Activated CD4-positive, CD25-positive, alpha-beta regulatory T cell treated with anti-CD3 and anti-CD28 coated beads, Interleukin-2, amount 50 U/mL, for 72 hours (primary cell): Measurements from ENCODE around the gene RAE1.
A peak's percentile ranks its signal among the peaks of the same experiment; 100 is the strongest.
"Not testable (repeated sequence)": the region's sequence is repeated elsewhere in the genome, so short reads cannot be mapped to it uniquely, and the experiment has no call there.

Experiments used
- DNase-seq: peaks from one replicate; pipeline ENCODE4 v3.0.0; 2021

Gene RAE1

DNA sequence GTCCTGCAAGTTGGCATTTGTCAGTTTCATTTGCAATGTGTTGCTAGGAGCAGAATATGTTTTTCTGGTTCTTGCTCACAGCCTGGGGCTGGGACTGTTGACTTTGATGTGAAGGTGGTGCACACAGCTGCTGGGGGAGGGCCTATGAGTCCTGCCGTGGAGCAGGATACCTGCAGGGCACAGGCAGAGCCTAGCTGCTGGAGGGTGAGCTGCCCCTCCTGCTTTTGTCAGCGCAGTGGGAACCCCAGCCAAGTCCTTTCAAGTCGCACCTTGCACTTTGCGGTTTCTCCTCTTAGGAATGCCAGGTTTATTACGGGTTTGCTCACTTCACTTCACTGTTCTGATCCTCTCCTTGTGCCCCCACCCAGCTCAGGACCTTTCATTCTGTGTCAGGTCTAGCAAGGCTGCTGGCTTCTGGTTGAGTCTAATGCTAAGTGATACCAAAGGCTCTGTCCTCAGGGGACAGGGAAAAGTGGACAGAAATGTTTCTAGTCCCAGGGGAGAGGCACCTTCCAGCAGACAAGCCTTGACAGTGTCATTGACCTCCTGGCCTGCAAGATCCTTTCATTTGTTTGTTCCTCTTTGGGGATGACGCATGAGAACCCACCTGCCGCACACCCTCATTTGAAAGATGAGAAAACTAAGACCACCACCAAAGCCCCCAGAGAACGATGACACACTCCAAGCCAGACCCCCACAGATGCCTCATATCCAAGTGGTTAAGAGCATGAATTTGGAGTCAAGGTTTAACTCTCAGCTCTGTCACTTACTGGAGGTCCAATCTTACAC, 24.2 kb upstream of the RAE1 start:
- no peak for DNase-seq

DNA sequence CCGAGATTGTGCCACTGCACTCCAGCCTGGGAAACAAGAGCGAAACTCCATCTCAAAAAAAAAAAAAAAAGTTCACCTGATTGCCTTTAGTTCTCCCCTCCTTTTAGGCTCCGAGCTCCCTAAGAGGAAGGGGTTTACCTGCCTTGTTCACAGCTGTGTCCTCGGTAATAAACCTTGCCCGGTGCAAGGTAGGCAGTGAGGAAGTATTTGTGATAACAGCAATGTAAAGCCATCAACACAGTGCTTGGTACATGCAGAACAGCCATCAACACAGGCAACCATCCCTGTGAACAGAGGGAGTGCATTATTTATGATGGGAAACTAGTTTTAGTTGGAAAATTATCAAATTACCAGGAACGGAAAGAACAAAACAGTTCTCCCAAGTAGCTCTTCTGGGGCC, 23.2 kb upstream of the RAE1 start:
- DNase-seq: no peak

DNA sequence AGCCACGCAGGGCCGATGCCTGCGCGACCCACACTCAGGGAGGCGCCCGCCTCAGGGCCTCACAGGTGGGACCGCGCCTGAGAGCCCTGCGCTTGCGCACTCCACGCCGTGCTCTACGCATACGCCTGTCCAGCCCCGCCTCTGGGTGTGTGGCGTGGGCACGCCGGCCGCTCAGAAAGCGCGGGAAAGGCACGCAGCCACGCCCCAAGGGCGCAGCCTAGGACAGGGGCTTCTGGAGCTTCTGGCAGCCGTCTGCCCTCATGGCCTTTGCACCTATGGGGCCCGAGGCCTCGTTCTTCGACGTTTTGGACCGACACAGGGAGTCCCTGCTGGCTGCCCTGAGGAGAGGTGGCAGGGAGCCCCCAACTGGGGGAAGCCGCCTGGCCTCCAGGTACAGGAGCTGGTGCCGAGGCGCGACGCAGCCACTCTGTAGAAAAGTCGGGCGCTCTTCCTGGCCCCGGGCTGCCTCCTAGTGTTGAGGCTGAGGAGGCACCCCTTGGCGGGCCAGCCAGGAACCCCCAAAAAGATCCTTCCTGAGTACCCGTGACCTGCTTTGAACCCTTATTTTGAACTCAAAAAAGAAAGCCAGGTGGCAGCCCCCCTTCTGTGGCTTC, 21.3 kb upstream of the RAE1 start, which contains the start of gene SPO11:
SPO11 (plus strand) TSS at position 196 of the 614 bp plus-strand sequence; CDS start at position 261, 65 bp downstream.
- no peak for DNase-seq

DNA sequence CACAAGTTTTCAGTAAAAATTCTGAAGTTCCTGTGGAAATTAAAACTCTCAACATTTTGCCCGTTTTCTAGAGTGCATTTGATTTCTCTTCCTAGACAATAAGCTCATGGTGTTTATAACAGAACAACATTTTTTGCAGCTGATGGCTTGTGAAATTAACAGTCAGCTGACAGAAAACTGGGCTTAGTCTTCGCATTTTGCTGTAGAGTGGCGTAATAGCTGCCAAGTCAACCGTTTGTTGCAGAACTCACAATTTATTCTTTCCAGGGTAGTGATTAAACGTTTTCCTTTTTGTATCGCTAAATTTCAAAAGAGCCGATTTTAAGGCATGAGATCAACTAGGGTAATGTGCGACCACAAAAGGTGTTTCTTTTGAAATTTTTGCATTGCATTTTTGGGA, 20.1 kb upstream of the RAE1 start:
- no peak for DNase-seq

DNA sequence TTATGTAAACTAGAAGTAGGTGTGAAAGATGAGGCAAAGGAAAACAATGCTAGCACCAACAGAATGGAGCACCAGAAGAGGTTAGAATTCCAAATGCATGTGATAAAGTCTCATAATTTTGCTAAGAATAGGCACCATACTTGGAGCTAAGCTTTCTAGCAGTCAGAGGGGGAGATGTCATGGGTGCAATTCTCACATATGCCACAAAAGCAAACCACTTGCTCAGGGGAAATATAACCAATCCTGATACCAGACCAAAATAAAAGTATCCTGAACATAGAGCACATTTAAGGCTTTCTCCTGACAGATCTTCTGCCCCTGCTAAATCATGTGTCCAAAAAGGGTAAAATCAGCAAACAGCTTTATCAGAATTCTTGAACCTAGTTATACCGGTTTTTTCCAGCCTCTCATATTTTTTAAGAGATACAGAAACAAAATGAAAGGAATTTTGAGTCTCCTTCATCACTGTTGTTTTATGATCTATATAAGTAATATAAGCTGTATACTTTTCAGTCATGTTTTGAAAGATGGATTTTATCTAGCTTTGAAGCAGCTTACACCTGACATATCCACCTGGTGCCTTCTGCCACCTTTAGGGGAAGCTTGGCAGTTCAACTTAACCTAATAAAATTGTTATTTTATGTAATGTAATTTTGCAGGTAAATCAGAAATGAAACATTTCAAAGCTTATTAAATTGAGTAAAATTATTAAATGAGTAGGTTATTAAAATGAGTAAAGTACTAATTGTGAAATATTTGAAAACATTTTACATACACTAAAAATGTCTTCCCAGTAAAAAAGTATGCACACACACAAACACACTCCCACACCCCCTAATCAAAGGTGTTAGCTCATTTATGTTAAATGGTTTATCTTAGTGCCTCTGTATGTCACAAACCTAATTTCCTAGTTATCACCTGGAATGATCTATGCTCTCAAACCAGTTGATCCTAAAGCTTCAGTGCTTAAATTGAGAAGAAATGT, 18.7 kb upstream of the RAE1 start:
- no peak for DNase-seq

DNA sequence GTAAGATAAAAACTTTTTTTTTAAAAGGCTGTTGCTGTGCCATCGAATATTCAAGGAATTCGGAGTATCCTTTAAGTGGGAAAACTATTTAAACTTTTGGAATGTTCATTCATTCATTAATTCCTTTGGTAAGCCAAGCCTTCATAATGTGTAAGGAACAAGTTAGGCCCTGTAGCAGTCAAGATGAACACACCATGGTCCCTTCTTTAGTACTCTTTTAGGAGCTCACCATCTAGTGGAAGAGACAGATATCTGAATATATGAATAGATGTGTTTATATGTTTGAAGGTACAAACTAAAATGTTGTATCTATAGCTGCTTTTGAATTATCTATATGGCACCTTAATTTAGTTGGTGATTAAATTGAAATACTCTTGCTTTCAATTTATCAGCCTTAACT, 15.7 kb upstream of the RAE1 start:
- no peak for DNase-seq

DNA sequence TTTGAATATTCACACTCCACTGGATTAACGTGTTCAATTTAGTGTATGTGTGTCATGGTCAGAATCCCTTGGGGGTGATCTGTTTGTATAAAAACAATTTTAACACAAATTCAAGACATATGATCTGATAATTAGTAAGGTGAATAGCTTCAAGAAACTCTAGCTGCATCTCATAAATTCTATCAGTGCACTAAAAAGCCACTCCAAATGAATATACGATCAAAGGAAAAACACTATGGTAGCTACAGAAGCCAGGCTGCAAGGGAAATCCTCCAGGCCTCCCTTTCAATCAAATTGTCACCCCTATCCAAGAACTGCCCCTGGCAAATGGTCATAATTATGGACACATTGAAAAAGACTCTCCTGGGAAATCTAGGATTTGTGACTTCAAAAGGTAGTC, 9.4 kb upstream of the RAE1 start:
- DNase-seq: no peak

DNA sequence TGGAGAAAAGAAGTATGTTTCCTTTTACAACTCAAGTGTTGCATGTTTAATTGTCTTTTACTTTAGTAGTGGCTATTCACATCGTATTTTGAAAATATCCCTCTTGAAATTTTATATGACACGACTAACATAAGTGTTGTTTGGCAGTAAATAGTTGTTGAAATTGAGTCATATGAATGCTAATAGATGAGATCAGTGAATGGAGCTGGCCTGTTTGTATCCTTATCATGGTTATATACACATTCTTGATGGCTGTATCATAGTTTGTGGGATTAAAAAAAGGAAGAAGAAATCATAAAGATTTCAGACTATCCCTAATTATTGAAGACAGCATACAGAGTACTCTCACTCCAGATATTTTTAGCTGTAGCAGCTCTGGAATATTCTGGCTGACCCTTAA, 8.2 kb upstream of the RAE1 start:
- DNase-seq: no peak

DNA sequence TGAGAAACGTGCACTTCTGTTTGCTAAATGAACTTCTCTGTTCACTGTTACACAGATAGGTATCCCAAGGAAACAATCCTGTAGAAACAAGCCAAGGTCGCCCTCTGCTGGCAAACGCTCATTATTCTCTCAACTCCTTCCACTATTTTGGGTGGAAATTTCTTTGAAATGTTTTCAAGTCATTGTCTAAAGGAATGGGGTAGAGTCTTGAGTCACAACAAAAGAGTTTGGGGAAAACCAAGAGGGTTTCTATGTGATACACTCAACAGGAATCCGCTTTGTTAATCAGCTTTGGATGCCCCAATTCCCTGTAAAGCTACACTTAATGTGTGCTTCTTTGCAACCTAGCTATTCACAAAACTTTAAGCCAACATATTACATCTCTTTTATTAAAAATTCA, 4.6 kb upstream of the RAE1 start:
- peak; percentile 63 for DNase-seq

DNA sequence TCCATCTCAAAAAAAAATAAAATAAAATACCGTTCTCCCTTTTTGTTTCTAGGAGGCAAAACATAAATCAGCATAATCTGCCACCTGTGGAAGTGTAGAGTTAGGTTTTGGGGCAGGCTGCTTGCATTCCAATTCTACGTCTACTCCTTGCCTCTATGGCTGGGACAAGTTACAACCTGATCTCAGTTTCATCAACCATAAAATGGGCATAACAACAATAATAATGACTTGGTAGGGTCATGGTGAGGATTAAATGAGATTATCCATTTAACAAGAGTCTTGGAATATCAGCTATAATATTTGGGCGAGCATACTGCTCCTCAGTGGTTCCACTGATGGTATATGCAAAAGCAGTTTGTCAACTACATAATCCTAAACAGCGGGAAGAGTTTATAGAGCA, 3.7 kb upstream of the RAE1 start:
- DNase-seq: no peak

DNA sequence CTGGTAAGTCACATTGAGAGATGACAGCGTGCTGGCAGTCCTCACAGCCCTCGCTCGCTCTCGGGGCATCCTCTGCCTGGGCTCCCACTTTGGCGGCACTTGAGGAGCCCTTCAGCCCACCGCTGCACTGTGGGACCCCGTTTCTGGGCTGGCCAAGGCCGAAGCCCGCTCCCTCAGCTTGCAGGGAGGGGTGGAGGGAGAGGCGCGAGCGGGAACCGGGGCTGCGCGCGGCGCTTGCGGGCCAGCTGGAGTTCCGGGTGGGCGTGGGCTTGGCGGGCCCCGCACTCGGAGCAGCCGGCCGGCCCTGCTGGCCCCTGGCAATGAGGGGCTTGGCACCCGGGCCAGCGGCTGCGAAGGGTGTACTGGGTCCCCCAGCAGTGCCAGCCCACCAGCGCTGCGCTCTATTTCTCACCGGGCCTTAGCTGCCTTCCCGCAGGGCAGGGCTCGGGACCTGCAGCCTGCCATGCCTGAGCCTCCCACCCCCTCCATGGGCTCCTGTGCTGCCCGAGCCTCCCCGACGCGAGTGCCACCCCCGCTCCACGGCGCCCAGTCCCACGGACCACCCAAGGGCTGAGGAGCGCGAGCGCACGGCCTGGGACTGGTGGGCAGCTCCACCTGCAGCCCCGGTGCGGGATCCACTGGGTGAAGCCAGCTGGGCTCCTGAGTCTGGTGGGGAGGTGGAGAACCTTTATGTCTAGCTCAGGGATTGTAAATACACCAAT, 2.7 kb upstream of the RAE1 start:
- not testable (repeated sequence) for DNase-seq

DNA sequence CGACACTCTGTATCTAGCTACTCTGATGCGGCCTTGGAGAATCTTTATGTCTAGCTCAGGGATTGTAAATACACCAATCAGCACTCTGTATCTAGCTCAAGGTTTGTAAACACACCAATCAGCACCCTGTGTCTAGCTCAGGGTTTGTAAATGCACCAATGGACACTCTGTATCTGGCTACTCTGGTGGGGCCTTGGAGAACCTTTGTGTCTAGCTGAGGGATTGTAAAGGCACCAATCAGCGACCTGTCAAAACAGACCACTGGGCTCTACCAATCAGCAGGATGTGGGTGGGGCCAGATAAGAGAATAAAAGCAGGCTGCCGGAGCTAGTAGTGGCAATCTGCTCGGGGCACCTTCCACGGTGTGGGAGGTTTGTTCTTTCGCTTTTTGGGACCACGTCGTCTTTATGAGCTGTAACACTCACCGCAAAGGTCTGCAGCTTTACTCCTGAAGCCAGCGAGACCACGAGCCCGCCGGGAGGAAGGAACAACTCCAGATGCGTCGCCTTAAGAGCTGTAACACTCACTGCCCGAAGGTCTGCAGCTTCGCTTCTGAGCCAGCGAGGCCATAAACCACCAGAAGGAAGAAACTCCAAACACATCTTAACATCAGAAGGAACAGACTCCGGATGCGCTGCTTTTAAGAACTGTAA, 2.0 kb upstream of the RAE1 start:
- not testable (repeated sequence) for DNase-seq

DNA sequence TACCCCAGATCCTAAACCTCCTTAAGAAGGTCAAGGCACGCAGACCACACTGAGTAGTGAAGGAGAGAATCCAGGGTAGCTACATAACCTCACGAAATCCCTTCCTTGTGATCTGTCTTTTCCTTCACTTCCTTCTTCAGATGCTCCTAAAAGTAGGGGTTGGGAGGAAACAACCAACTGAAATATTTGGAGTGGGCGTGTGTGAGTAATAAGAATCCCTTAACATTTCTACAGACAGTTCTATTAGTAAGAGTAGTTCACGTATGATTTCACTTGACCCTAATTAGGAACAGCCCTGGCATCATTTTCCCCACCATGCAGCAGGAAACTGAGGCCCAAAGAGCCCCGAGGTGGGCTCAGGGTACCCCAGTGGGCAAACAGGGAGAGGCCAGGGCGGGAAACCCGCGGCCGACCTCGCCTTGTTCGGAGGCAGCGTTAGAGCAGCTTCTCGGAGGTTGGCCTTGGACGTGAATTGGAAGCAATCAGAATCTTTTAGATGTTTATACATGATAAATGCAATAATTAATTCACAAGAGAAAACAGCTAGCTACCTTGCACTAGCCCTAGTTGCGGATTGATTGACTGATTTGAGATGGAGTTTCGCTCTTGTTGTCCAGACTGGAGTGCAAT, 859 bp upstream of the RAE1 start:
- DNase-seq: no peak

DNA sequence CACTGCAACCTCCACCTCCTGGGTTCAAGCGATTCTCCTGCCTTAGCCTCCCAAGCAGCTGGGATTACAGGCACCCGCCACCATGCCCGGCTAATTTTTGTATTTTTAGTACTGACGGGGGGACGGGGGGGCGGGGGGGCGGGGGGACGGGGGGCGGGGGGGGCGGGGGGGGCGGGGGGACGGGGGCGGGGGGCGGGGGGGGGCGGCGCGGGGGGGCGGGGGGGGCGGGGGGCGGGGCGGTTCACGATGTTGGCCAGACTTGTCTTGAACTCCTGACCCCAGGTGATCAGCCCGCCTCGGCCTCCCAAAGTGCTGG, 371 bp upstream of the RAE1 start:
- DNase-seq: not testable (repeated sequence)

DNA sequence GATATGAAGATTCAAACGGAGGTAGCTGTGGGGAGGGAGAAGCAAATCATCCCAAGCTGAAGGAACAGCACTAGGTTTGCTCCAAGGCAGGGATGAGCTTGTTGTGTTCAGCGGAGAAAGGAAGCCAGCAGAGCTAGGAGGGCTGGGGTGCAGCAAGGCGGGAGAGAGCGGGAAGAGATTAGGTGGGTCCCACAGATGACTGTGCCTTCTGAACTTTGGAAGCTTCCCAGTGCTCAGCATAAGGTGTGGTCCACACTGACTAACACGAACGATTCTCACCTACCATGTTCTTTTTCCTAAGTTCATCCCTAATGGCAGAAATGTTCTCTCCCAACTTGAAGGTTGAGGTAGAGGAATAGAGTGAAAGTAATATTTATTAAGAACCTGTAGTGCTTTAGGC, 1.2 kb downstream of the RAE1 start:
- no peak for DNase-seq

DNA sequence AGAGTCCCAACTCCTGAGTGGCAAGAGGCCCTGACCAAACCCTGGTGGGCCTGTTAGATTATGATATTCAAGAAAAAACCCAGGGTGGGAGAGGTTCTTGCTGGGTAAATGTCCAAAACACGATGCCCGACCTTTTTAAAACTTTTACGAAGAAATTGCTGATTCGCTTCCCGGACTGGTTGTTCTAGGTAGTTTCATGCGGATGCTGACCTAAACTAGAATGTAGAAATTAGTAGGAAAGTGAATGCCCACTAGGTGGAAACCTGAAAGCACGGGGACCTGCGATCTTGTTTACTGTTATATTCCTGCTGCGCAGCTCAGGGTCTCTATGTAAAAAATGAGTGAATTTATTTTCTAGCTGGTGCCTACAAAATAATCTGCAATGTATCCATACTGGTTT, 2.3 kb downstream of the RAE1 start:
- no peak for DNase-seq

DNA sequence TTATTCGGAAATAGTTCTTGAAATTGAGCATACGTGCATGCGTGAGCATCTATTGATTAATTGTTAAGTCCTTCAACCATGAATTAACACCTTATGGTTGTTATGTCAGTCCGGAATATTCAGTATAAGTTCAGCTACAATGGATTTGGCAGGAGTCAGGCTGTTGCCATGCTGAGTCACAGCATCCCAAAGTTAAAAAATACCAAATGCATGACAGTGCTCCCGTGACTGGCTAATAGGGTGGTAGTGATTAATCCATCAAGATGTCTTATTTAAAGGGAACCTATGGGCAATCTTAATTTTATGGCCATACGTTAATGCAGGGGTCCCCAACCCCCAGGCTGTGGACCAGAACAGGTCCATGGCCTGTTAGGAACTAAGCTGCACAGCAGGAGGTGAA, 10.5 kb downstream of the RAE1 start:
- no peak for DNase-seq

DNA sequence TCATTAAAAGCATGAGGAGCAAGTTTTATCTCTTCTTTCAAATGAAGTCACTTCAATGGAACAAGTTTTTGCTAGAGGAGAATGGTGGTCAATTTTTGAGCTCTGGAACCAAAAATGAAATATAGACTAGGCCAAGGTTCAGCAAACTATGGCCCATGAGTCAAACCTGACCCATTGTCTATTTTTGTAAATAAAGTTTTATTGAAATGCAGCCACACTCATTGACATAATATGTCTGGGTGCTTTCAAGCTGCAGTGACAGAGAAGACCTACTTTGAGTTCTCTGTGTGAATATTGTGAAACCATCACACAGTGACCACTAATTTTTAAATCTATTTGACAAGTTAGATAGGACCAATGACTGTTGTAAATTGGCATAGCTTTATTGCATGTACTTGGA, 13.4 kb downstream of the RAE1 start:
- no peak for DNase-seq

DNA sequence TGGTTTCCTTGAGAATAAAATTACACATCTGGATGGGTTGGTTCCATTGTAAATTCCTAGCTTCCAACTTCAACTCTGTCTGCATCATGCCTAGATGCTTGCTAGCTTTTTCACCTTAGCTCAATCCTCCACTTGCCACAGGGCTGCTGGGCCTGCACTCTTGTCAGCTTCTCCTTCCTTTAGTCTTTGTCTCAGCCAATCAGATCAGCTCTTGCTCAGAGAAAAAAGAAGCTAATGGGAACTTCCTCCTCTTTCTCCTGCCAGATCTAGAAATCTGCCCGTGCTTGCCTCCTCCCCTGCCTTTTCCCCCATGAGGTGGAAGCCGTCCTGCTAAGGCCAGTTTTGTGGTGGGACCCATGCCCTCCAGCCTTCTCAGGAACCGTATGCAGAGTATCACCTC, 18.5 kb downstream of the RAE1 start:
- no peak for DNase-seq

DNA sequence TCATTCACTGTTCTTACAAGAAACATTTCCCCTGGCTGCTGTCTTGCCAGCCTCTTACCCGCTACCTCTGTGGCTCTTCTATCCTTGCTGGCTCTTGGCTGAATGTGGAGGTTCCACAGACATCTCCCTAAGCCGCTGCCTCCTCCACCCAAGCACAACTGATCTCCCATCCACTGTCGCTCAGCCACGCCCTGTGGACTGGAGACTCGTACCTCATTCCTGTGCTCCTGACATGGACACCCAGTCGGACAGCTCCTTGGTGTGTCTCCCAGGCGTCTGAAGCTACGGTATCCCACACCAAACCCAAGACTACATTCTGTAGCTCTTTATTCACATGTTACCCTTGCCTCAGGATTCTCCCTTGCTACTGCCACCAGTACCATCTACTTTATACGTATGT, 19.3 kb downstream of the RAE1 start:
- DNase-seq: no peak

DNA sequence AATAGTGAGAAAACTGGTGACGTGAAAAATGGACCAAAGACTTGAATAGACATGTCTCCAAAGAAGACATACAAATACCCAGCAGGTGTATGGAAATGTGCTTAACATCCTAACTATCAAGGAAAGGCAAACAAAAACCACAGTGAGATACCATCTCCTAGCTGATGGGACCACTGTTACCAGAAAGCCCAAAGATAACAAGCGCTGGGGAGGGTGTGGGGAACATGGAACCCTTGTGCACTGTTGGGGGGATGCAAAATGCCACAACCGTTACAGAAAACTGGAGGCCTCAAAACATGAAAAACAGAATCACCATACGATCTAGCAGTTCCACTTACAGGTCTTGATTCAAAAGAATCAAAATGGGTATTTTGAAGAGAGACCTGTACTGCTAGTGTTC, 20.3 kb downstream of the RAE1 start:
- no peak for DNase-seq

DNA sequence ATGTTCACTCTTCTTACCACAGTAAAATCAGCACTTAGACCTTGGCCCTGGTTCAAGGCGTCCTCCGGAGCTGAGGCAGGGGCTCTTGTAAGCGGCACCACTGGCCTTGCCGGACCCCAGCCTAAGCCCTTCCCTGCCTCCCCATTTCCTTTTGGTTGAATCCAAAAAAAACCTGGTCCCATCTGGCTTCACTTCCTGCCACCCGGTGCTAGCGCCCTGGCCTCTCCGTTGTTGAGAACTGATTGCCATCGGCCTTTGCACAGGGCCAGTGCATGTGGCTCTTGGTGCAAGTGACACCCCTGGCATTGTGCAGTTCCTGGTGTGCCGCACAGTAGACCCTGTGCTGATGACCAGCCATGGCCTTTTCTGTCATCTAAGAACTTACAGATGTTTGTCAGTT, 21.1 kb downstream of the RAE1 start:
- no peak for DNase-seq
